Tibial nerve (tissue), 4 donors: Measurements from ENCODE around the gene TMEM238L. TPM values are rescaled to one million over a fixed set of nuclear protein-coding genes. Genes with fewer than 3 reads are reported as not detected.

Experiments
- DNase-seq, 2 donors: peaks; one replicate each; pipeline ENCODE4 v3.0.0-alpha.2; 2019; ENCODE audit warnings: low spot score in 2 of 2
- H3K27ac ChIP-seq, 4 donors: fragments of 200-600 bp; sonication (generic) in 3 of 4; one replicate each; pipeline ENCODE4 v1.5.1; 2017 to 2019; ENCODE audit warnings: mild to moderate bottlenecking in 1 of 4
- H3K27me3 ChIP-seq, 2 donors: fragments of 200-600 bp; sonication (generic) in 1 of 2; one replicate each; pipeline versions ENCODE4 v1.5.1 to v1.6.0; 2017 to 2019
- H3K36me3 ChIP-seq, 3 donors: fragments of 200-600 bp; sonication (generic); one replicate each; pipeline ENCODE4 v1.5.1; 2018 to 2019
- H3K4me1 ChIP-seq, 4 donors: fragments of 200-600 bp; sonication (generic) in 3 of 4; one replicate each; pipeline ENCODE4 v1.5.1; 2017 to 2019
- H3K4me3 ChIP-seq, 4 donors: fragments of 200-600 bp; sonication (generic) in 3 of 4; one replicate each; pipeline ENCODE4 v1.5.1; 2017 to 2019; ENCODE audit warnings: mild to moderate bottlenecking in 1 of 4, moderate library complexity in 1 of 4
- H3K9me3 ChIP-seq, 4 donors: fragments of 200-600 bp; sonication (generic) in 3 of 4; one replicate each; pipeline ENCODE4 v1.5.1; 2017 to 2019
- EP300 ChIP-seq, 2 donors: sonication (generic); formaldehyde crosslinking; IDR thresholded peaks; one replicate each; pipeline ENCODE4 v1.6.1; 2017; ENCODE audit warnings: antibody characterized with exemption in 2 of 2, mild to moderate bottlenecking in 1 of 2
- POLR2A ChIP-seq, 2 donors: fragments of 450-650 bp; IDR thresholded peaks; one replicate each; pipeline ENCODE4 v1.6.1; 2017; ENCODE audit warnings: antibody characterized with exemption in 2 of 2, mild to moderate bottlenecking in 2 of 2, moderate library complexity in 2 of 2
- whole genome bisulfite sequencing, 2 donors: methylation state at CpG; one replicate each; pipeline ENCODE4 v1.1.5; 2018; 5-methylcytosine and 5-hydroxymethylcytosine counted together
- total RNA-seq, 4 donors: library from RNA; depleted of rRNA; stranded (reverse); fragments of >200 nt; gene quantifications; one replicate each; pipeline ENCODE4 v1.1.0, GENCODE V29; 2016
- TF ChIP-seq, protein P1 (sequence below), 5 experiments: fragments of 200-600 bp in 3 of 5; fragments of 450-650 bp in 2 of 5; sonication (generic) in 3 of 5; IDR thresholded peaks; one replicate each; pipeline ENCODE4 v1.5.1; 2016 to 2019; ENCODE audit warnings: antibody characterized with exemption in 5 of 5, mild to moderate bottlenecking in 3 of 5, moderate library complexity in 2 of 5

TMEM238L gene
- total RNA-seq, 4 donors from 2014 or later, result not detected

DNA sequence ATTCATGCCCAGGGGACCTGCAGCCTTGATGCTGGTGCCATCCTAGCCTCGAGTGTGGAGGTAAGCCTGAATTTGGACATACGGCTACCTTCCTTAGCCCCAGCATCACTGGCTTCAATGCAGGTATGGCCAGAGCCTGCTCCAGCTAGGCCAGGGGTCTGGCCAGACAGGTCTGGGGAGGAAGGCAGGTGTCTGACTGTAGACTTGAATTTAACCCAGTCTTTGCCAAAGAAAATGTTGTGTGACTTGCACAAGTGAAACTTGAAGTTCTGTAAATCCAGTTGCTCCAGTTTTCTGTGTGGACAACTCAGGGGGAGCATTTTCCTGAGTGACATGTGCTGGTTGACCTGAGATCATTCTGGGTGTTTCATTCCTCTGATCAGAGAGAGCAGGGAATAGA lies 32.8 kb downstream of the TMEM238L start:
- Histone ChIP-seq H3K4me3 (no peak overlapping the region), H3K36me3 (peaks cover 0 to 27% (median 0%) of the 10 kb centered on the region in 3 donors), H3K27me3 (no peaks in the 10 kb centered on the region), H3K27ac (no peak overlapping the region), H3K9me3 (peaks cover 0 to 20% (median 4%) of the 10 kb centered on the region in 4 donors), H3K4me1 (peaks cover 0 to 11% (median 0%) of the 10 kb centered on the region in 4 donors)
- DNase-seq, result no peak
- TF ChIP-seq, protein P1, sequence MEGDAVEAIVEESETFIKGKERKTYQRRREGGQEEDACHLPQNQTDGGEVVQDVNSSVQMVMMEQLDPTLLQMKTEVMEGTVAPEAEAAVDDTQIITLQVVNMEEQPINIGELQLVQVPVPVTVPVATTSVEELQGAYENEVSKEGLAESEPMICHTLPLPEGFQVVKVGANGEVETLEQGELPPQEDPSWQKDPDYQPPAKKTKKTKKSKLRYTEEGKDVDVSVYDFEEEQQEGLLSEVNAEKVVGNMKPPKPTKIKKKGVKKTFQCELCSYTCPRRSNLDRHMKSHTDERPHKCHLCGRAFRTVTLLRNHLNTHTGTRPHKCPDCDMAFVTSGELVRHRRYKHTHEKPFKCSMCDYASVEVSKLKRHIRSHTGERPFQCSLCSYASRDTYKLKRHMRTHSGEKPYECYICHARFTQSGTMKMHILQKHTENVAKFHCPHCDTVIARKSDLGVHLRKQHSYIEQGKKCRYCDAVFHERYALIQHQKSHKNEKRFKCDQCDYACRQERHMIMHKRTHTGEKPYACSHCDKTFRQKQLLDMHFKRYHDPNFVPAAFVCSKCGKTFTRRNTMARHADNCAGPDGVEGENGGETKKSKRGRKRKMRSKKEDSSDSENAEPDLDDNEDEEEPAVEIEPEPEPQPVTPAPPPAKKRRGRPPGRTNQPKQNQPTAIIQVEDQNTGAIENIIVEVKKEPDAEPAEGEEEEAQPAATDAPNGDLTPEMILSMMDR (IDR thresholded peaks at IDR 0.05), result no peak
- TF ChIP-seq EP300 (IDR thresholded peaks at IDR 0.05), result no peak
- TF ChIP-seq POLR2A (IDR thresholded peaks at IDR 0.05), result no peak
- WGBS, 2 donors, result 75 to 82% methylated on average over 2 of the region's 2 CpGs

DNA sequence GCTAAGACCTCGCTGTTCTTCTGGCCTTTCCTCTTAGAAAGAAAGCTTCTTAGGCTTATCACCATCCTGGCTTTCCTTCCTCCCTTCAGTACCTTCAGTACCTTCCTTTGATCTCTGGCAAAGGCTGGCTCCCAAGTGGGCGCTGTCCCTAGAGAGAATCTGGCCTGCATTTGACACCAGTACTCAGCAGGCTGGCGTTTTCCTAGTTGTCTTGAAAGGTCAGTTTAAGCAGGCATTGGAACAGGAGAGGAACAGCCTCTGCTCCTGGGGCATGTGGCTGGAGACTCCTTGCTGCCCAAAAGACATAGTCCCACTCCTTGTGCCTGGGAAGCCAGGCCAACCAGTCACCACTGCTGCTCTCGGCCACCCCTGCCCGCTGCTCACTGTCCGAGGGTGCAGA lies 34.1 kb downstream of the TMEM238L start:
- WGBS, 2 donors, result 69 to 92% methylated on average over 6 of the region's 6 CpGs
- TF ChIP-seq, protein P1 (IDR thresholded peaks at IDR 0.05), result no peak
- TF ChIP-seq EP300 (IDR thresholded peaks at IDR 0.05) (no peak), POLR2A (IDR thresholded peaks at IDR 0.05) (no peak)
- H3K27me3 ChIP-seq, result no peaks in the 10 kb centered on the region
- H3K4me3 ChIP-seq, result no peak overlapping the region
- peaks cover 0 to 33% (median 0%) of the 10 kb centered on the region in 3 donors for H3K36me3 ChIP-seq
- H3K4me1 ChIP-seq, result peaks cover 0 to 11% (median 0%) of the 10 kb centered on the region in 4 donors
- H3K9me3 ChIP-seq, result peaks cover 0 to 24% (median 4%) of the 10 kb centered on the region in 4 donors
- DNase-seq, result no peak
- no peak overlapping the region for H3K27ac ChIP-seq

DNA sequence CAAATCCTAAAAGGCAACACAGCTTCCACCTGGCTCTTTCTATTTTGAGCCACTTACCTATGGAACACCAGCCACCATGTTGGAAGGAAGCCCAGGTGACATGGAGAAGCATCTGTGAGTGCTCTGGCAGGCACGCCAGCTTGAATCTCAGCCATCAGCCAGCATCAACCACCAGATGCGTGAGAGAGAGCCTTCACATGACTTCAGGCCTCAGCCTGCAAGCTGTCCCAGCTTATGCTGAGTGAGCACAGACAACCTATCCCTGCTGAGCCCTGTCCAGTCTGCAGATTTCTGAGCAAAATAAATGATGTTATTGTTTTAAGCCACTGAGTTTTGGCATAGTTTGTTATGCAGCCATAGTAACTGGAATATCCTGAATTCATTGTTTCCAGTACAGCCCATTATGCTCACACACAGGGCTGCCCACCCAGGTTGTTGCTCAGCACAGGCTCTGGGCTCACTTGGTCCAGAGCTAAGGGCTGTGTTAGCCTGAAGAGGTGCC lies 35.1 kb downstream of the TMEM238L start:
- no peaks in the 10 kb centered on the region for H3K27me3 ChIP-seq
- WGBS, 2 donors, result 39 to 49% methylated on average over 2 of the region's 2 CpGs
- H3K36me3 ChIP-seq, result peaks cover 0 to 33% (median 0%) of the 10 kb centered on the region in 3 donors

DNA sequence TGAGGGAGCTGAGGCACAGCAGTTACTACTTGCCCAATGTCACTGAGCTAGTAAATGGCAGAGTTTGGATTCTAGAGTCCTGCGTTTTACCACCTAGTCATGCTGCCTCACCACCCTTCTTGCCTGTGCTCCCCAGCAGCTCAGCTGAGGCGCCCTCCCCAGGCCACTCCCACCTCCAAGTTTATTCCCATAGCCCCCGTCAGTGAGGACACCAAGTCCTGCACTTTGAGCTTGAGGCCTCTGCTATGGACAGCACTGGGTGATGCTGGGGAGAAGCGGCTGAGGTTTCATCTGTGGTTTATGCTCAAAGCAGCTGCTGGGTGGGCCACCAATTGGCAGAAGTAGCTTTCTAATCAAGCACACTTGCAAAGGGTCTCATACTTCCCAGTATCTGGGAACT lies 36.7 kb downstream of the TMEM238L start:
- 79 to 83% methylated on average over 4 of the region's 4 CpGs for WGBS, 2 donors

More for the DNA sequence above, 35.1 kb downstream of the TMEM238L start:
- DNase-seq, result no peak
- TF ChIP-seq POLR2A (IDR thresholded peaks at IDR 0.05) (no peak), EP300 (IDR thresholded peaks at IDR 0.05) (peak in 1 of 2 donors; percentile 27)
- TF ChIP-seq, protein P1 (IDR thresholded peaks at IDR 0.05), result no peak
- Histone ChIP-seq H3K4me1 (peaks cover 0 to 11% (median 0%) of the 10 kb centered on the region in 4 donors), H3K9me3 (peaks cover 0 to 24% (median 4%) of the 10 kb centered on the region in 4 donors), H3K27ac (no peak overlapping the region), H3K4me3 (no peak overlapping the region)

DNA sequence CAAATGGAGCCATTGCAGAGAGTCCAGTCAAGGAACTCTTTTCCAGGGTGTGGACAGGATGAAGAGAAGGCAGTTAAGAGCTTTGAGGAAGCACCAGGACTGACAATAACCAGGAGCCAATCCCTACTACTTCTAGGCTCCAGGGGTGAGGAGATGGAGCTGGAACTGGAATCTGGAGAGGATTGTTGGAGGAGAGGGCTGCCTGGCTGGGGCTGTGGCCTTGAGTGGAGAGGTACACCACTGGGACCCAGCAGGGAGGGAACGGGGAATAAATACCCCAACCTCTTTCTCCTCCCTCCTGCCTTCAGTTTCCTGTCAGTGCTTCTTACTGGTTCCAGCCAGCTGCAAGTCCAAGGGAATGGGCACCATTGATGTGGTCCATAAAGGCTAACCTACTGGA lies 41.9 kb downstream of the TMEM238L start:
- WGBS, 2 donors, result 92 to 100% methylated on average over 1 of the region's 1 CpG
- DNase-seq, result no peak
- no peak overlapping the region for H3K27ac ChIP-seq

More for the DNA sequence above, 36.7 kb downstream of the TMEM238L start:
- no peak for TF ChIP-seq EP300 (IDR thresholded peaks at IDR 0.05)
- Histone ChIP-seq H3K4me1 (peaks cover 0 to 6% (median 0%) of the 10 kb centered on the region in 4 donors), H3K27ac (no peak overlapping the region), H3K4me3 (no peak overlapping the region), H3K36me3 (peaks cover 0 to 33% (median 0%) of the 10 kb centered on the region in 3 donors), H3K9me3 (peaks cover 0 to 20% (median 2%) of the 10 kb centered on the region in 4 donors), H3K27me3 (no peaks in the 10 kb centered on the region)
- no peak for DNase-seq

More for the DNA sequence above, 41.9 kb downstream of the TMEM238L start:
- no peak overlapping the region for H3K4me3 ChIP-seq
- H3K4me1 ChIP-seq, result no peaks in the 10 kb centered on the region
- TF ChIP-seq POLR2A (IDR thresholded peaks at IDR 0.05) (no peak), EP300 (IDR thresholded peaks at IDR 0.05) (no peak)
- TF ChIP-seq, protein P1 (IDR thresholded peaks at IDR 0.05), result no peak
- peaks cover 0 to 15% (median 0%) of the 10 kb centered on the region in 3 donors for H3K36me3 ChIP-seq
- H3K9me3 ChIP-seq, result peaks cover 0 to 5% (median 0%) of the 10 kb centered on the region in 4 donors
- H3K27me3 ChIP-seq, result no peaks in the 10 kb centered on the region
